Measurements from ENCODE around the gene UBAP1. TPM values are rescaled to one million over a fixed set of nuclear protein-coding genes. Genes with fewer than 3 reads are reported as not detected.

The UBAP1 gene
- total and polyA plus RNA-seq, 2 experiments from 2014 or later = 17.4 to 20.7 TPM

DNA sequence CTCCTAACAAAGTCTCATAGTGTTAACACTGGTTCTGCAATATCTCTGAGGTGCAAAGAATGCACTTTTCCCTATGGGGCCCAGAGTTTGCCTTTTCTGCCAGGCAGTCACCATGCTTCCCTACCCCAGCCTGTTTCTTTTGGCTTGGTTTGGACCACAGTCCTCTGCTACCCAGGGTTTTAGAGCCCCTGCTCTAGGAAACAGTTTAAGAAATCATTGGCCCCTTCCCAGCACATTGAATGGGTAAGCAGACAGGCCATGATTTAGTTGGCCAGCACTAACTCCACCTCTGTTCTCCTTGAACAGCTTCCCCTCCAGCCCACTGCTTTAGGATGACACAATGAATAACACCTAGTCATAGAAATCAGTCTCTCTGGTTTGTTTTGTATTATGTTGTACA lies 73.2 kb downstream of the UBAP1 start:
- no peaks in the 10 kb centered on the region for H3K9me2 ChIP-seq (ENCODE audit: insufficient read depth)
- no peak for ATAC-seq
- H3F3A ChIP-seq (replicated peaks; ENCODE audit: low read depth) = 0 out of 2 replicates have a peak, but pooled peaks cover 6% of the 10 kb centered on the region
- H3K27ac Mint-ChIP-seq = no peak overlapping the region
- H2AFZ ChIP-seq = no peak overlapping the region
- no peak overlapping the region for H3K4me3 Mint-ChIP-seq
- H3K4me2 ChIP-seq = no peak overlapping the region
- no peaks in the 10 kb centered on the region for H3K9me3 Mint-ChIP-seq
- no peaks in the 10 kb centered on the region; the same call in 1 of the 2 replicates for H3K36me3 ChIP-seq (ENCODE audit: insufficient read depth)
- no peak overlapping the region for H3K4me3 ChIP-seq
- H3K4me1 Mint-ChIP-seq = no peaks in the 10 kb centered on the region; the same call in 2 of the 3 replicates
- H3K27me3 ChIP-seq (ENCODE audit: insufficient read depth) = no peaks in the 10 kb centered on the region
- H3K36me3 Mint-ChIP-seq (ENCODE audit: low read depth) = peaks cover 29% of the 10 kb centered on the region
- H3K79me2 ChIP-seq (replicated peaks; ENCODE audit: insufficient read depth) = peaks cover 10% of the 10 kb centered on the region; the same call in 1 of the 2 replicates
- no peak for DNase-seq (ENCODE audit: low spot score)
- peaks cover 3% of the 10 kb centered on the region for H3K27me3 Mint-ChIP-seq (ENCODE audit: insufficient read depth, low read depth, poor library complexity)
- no peaks in the 10 kb centered on the region for H4K20me1 ChIP-seq (replicated peaks; ENCODE audit: insufficient read depth)
- TF ChIP-seq ETS1 (IDR thresholded peaks at IDR 0.05) = no peak
- TF ChIP-seq STAT1 (IDR thresholded peaks at IDR 0.05; ENCODE audit: unreplicated experiment) = no peak
- no peak for TF ChIP-seq CREB1 (CRISPR knock-in tag; IDR thresholded peaks at IDR 0.05; ENCODE audit: low read depth)
- no peak for TF ChIP-seq ZNF331 (CRISPR knock-in tag; IDR thresholded peaks at IDR 0.05; ENCODE audit: low read depth)
- no peak for TF ChIP-seq CTCF (conservative IDR thresholded peaks at IDR 0.05; ENCODE audit: low read depth in 2 of 2)
- no peak for TF ChIP-seq EZH2 (IDR thresholded peaks at IDR 0.05; ENCODE audit: low read depth, unreplicated experiment)
- TF ChIP-seq ZNF114 (CRISPR knock-in tag; IDR thresholded peaks at IDR 0.05) = no peak
- TF ChIP-seq EZH2phosphoT487 (IDR thresholded peaks at IDR 0.05; ENCODE audit: unreplicated experiment) = no peak
- TF ChIP-seq, protein P1, sequence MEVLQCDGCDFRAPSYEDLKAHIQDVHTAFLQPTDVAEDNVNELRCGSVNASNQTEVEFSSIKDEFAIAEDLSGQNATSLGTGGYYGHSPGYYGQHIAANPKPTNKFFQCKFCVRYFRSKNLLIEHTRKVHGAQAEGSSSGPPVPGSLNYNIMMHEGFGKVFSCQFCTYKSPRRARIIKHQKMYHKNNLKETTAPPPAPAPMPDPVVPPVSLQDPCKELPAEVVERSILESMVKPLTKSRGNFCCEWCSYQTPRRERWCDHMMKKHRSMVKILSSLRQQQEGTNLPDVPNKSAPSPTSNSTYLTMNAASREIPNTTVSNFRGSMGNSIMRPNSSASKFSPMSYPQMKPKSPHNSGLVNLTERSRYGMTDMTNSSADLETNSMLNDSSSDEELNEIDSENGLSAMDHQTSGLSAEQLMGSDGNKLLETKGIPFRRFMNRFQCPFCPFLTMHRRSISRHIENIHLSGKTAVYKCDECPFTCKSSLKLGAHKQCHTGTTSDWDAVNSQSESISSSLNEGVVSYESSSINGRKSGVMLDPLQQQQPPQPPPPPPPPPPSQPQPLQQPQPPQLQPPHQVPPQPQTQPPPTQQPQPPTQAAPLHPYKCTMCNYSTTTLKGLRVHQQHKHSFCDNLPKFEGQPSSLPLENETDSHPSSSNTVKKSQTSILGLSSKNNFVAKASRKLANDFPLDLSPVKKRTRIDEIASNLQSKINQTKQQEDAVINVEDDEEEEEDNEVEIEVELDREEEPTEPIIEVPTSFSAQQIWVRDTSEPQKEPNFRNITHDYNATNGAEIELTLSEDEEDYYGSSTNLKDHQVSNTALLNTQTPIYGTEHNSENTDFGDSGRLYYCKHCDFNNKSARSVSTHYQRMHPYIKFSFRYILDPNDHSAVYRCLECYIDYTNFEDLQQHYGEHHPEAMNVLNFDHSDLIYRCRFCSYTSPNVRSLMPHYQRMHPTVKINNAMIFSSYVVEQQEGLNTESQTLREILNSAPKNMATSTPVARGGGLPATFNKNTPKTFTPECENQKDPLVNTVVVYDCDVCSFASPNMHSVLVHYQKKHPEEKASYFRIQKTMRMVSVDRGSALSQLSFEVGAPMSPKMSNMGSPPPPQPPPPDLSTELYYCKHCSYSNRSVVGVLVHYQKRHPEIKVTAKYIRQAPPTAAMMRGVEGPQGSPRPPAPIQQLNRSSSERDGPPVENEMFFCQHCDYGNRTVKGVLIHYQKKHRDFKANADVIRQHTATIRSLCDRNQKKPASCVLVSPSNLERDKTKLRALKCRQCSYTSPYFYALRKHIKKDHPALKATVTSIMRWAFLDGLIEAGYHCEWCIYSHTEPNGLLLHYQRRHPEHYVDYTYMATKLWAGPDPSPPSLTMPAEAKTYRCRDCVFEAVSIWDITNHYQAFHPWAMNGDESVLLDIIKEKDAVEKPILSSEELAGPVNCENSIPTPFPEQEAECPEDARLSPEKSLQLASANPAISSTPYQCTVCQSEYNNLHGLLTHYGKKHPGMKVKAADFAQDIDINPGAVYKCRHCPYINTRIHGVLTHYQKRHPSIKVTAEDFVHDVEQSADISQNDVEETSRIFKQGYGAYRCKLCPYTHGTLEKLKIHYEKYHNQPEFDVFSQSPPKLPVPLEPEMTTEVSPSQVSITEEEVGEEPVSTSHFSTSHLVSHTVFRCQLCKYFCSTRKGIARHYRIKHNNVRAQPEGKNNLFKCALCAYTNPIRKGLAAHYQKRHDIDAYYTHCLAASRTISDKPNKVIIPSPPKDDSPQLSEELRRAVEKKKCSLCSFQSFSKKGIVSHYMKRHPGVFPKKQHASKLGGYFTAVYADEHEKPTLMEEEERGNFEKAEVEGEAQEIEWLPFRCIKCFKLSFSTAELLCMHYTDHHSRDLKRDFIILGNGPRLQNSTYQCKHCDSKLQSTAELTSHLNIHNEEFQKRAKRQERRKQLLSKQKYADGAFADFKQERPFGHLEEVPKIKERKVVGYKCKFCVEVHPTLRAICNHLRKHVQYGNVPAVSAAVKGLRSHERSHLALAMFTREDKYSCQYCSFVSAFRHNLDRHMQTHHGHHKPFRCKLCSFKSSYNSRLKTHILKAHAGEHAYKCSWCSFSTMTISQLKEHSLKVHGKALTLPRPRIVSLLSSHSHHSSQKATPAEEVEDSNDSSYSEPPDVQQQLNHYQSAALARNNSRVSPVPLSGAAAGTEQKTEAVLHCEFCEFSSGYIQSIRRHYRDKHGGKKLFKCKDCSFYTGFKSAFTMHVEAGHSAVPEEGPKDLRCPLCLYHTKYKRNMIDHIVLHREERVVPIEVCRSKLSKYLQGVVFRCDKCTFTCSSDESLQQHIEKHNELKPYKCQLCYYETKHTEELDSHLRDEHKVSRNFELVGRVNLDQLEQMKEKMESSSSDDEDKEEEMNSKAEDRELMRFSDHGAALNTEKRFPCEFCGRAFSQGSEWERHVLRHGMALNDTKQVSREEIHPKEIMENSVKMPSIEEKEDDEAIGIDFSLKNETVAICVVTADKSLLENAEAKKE (CRISPR knock-in tag; IDR thresholded peaks at IDR 0.05) = no peak
- TF ChIP-seq JUNB (IDR thresholded peaks at IDR 0.05; ENCODE audit: unreplicated experiment) = no peak
- no peak for TF ChIP-seq POLR2AphosphoS5 (IDR thresholded peaks at IDR 0.05; ENCODE audit: low read depth)
- no peak for TF ChIP-seq REST (IDR thresholded peaks at IDR 0.05; ENCODE audit: unreplicated experiment)
- no peaks in the 10 kb centered on the region for H3K4me1 ChIP-seq (ENCODE audit: insufficient read depth)
- no peak overlapping the region for H3K27ac ChIP-seq (ENCODE audit: low read depth)
